ENCODE measurements around the gene SGO2.

- TF ChIP-seq POLR2A (IDR thresholded peaks at IDR 0.05; ENCODE audit: low read length), result no peak
- TF ChIP-seq GATA1 (IDR thresholded peaks at IDR 0.05; ENCODE audit: low read depth, low read length), result no peak
Measured at GRCh38 chr2:200624026-200624425, 98.0 kb downstream of the SGO2 start.

Data from erythroblast (primary cell).